Left lung (tissue), 10 donors: ENCODE data around the gene CDC20. TPM values are rescaled to one million over a fixed set of nuclear protein-coding genes. Genes with fewer than 3 reads are reported as not detected.
A peak's percentile ranks its signal among the peaks of the same experiment; 100 is the strongest.
"Not testable (repeated sequence)": the region's sequence is repeated elsewhere in the genome, so short reads cannot be mapped to it uniquely, and the experiment has no call there.

Experiments
- ATAC-seq: fragments of 200-7000 bp; cut with Tn5 transposase; one replicate; pipeline ENCODE4 v1.9.1; 2020; ENCODE audit warnings: moderate library complexity
- DNase-seq, 4 donors: peaks; one replicate each; pipeline ENCODE4 v3.0.0-alpha.2; 2013 to 2020
- H3K27ac ChIP-seq, 2 donors: fragments of 200-600 bp; sonication (generic) in 1 of 2; one replicate each; pipeline versions ENCODE4 v1.5.0 to v1.8.0; 2020 to 2021
- H3K27me3 ChIP-seq, 2 donors: fragments of 200-600 bp; sonication (generic) in 1 of 2; one replicate each; pipeline versions ENCODE4 v1.5.0 to v1.8.0; 2020 to 2021
- H3K36me3 ChIP-seq, 2 donors: fragments of 200-600 bp; sonication (generic) in 1 of 2; one replicate each; pipeline versions ENCODE4 v1.5.0 to v1.8.0; 2020 to 2021
- H3K4me1 ChIP-seq, 2 donors: fragments of 200-600 bp; one replicate each; pipeline ENCODE4 v1.8.0; 2021
- H3K4me3 ChIP-seq, 2 donors: fragments of 200-600 bp; sonication (generic) in 1 of 2; one replicate each; pipeline versions ENCODE4 v1.5.0 to v1.8.0; 2020 to 2021; ENCODE audit warnings: mild to moderate bottlenecking in 1 of 2
- H3K9me3 ChIP-seq, 2 donors: fragments of 200-600 bp; sonication (generic) in 1 of 2; one replicate each; pipeline versions ENCODE4 v1.5.0 to v1.8.0; 2020 to 2021
- intact Hi-C, 2 donors: fragments of 100-400 bp; cut with DNase I; formaldehyde crosslinking; loops; one replicate each; pipeline versions ENCODE4 v1.11.2 to v1.14.2; 2022
- polyA plus RNA-seq, 6 donors: library from polyadenylated mRNA; unstranded; fragments of 120-200 nt; gene quantifications; one replicate each; pipeline ENCODE4 v1.2.1, GENCODE V29; 2013; ENCODE audit not compliant: insufficient read length in 6 of 6
- total RNA-seq, 2 donors: library from RNA; stranded (reverse); fragmentation: NEBNext Ultra II Directional; extraction: Animal tissue kit (Norgen Biotek cat#: 25700); gene quantifications; one replicate each; pipeline ENCODE4 v1.2.1, GENCODE V29; 2021
- TF ChIP-seq, protein P1 (sequence below), 2 donors: fragments of 200-600 bp; sonication (generic) in 1 of 2; IDR thresholded peaks; one replicate each; pipeline versions ENCODE4 v1.5.0 to v1.8.0; 2021; ENCODE audit warnings: antibody characterized with exemption in 2 of 2
- donor health status: DM: no; HTN: yes; CAD: no.
- donor health status: DM: no; HTN: no; CAD: no.

Gene CDC20
- total and polyA plus RNA-seq, 8 donors, result 7.9 to 73.7 (median 31.7) TPM

DNA sequence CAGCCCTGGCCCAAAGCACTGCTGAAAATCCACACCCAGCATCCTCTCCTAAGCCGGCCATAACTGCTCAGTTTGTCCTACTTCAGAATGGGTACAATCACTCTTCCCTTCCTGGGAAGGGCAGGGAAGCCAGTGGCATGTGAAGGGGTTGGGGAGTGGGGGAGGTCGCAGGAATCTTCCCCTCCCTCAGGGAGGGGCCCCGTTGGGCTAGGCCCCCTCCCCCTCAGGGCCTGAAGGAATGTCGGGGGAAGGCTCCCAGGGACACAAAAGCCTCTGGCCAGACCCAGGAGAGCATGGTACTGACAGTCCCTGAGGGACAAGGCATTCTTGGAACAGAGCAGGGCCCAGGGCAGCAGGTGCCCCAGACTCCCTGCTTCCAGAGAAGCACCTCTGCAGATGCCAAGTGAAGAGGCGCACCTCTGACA, 7.8 kb downstream of the CDC20 start:
- TF ChIP-seq, protein P1, sequence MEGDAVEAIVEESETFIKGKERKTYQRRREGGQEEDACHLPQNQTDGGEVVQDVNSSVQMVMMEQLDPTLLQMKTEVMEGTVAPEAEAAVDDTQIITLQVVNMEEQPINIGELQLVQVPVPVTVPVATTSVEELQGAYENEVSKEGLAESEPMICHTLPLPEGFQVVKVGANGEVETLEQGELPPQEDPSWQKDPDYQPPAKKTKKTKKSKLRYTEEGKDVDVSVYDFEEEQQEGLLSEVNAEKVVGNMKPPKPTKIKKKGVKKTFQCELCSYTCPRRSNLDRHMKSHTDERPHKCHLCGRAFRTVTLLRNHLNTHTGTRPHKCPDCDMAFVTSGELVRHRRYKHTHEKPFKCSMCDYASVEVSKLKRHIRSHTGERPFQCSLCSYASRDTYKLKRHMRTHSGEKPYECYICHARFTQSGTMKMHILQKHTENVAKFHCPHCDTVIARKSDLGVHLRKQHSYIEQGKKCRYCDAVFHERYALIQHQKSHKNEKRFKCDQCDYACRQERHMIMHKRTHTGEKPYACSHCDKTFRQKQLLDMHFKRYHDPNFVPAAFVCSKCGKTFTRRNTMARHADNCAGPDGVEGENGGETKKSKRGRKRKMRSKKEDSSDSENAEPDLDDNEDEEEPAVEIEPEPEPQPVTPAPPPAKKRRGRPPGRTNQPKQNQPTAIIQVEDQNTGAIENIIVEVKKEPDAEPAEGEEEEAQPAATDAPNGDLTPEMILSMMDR (IDR thresholded peaks at IDR 0.05), result no peak
- Histone ChIP-seq H3K27ac (peak overlapping the region; percentile 90 to 97), H3K27me3 (no peaks in the 10 kb centered on the region), H3K36me3 (peaks cover 6 to 42% of the 10 kb centered on the region in 2 donors), H3K4me3 (peak overlapping the region; percentile 88 to 94), H3K4me1 (peaks cover 20 to 64% of the 10 kb centered on the region in 2 donors), H3K9me3 (no peaks in the 10 kb centered on the region)
- DNase-seq (no peak), ATAC-seq (peak; percentile 0)
- intact Hi-C loops, result no loop called here

DNA sequence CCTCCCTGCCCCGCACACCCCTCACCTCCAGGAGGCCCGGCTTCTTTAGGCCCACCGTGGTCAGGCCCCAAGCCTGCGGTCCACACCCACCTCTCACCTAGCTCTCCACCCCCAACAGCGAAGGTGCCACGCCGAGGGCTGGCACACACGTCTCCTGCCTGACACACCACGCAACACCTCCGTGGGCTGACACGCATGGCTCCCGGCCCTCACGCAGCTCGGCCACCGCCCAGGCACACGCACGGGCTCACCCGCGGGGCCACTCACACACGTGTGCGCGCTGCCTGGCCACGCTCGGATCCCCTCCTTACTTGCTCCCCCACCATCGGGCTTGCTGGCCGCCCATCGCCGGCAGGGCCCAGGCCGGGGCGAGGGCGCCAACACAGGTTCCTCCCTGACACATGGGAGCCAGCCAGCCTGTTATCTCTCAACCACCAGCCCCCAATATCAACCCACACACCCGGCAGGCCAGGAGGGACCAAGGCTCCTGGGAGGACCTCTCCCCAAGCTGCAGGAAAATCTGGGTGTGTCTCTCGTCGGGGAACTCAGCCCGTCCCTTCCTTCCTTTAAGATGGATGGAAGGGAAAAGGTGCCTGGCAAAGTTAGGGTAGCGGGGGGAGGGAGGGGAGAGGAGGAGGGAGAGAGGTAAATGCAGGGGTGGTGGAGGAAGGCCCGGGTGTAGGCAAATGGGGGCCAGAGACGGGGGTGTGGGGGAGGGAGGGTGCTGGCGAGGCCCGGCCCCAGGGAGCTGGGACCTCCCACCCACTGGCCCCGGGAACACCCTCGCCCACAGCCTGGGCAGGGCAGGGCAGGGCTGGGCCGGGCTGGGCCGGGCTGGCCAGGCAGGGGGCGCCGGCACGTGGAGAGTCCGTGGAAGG, 8.5 kb downstream of the CDC20 start:
- Histone ChIP-seq H3K4me3 (peak overlapping the region; percentile 88 to 94), H3K36me3 (peaks cover 6 to 35% of the 10 kb centered on the region in 2 donors), H3K4me1 (peaks cover 20 to 64% of the 10 kb centered on the region in 2 donors), H3K27me3 (no peaks in the 10 kb centered on the region), H3K9me3 (no peaks in the 10 kb centered on the region), H3K27ac (peak overlapping the region; percentile 90 to 97)
- DNase-seq, result peak in 2 of 4 donors; percentile 25 to 88
- peak; percentile 83 for ATAC-seq
- intact Hi-C loops, result no loop called here
- TF ChIP-seq, protein P1 (IDR thresholded peaks at IDR 0.05), result no peak

DNA sequence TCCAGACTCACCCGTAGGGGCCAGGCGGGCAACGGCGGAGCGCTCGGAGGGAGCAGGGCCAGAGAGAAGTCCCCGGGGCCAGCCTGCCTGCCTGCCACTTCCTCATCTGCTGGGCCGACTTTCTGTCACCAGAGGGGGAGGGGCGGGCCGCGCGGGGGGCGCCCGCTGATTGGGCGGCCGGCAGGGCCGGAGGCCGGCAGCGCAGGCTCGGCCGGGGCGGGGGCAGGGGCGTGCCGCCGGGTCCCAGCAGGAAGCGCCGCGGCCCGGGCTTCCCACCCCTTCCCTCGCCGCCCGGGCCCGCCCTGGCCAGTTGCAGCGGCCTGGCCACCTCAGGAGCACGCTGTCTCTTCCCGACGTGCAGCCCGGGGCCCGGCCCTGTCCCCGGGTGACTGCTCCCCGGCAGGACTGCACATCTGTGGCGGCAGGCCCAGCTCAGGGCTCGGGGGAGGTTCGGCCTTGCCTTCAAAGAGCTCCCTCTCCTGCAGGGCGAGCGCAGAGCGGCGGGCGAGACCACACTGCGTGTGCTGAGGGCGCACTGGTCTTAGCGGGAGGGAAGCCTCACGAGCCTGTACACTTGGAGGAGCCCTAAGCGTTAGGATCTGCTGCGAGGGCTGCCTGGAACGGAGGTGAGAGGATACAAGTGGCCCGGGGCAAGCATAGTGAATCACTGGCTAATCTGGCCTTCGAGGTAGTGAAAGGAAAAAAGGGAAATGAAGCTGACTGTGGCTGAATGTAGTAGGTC, 9.3 kb downstream of the CDC20 start, which contains the start of gene ELOVL1:
TSS of gene ELOVL1 (minus strand) at position 108 of the 742 bp plus-strand sequence. CDS start 2,402 bp downstream, outside the sequence.
- Histone ChIP-seq H3K9me3 (no peaks in the 10 kb centered on the region), H3K4me3 (peak within 1 kb of the TSS; percentile 88 to 94), H3K36me3 (peaks cover 6 to 27% of the 10 kb centered on the region in 2 donors), H3K4me1 (peaks cover 20 to 71% of the 10 kb centered on the region in 2 donors), H3K27me3 (no peaks in the 10 kb centered on the region), H3K27ac (peak within 1 kb of the TSS; percentile 91 to 97)
- DNase-seq (peak; percentile 87 to 99 (median 93)), ATAC-seq (peak; percentile 92)
- intact Hi-C loops, result no loop called here
- TF ChIP-seq, protein P1 (IDR thresholded peaks at IDR 0.05), result no peak

DNA sequence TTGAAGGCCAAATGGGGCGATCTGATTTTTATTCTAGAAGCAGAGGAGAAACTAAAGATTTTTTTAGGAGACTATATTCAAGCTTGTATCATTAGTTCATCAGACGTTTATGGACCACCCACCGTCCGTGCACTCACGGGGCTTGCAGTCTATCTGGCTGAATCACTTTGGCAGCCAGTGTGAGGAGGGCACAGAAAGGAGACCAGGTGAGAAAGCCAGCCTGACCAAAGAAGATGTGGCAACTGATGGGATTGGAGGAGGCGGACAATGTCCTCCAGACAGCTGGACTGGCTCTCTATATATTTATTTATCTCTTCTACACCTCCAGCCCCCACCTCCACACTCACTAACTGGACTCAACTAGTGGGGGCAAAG, 9.9 kb downstream of the CDC20 start:
- H3K27ac ChIP-seq, result peak overlapping the region; percentile 91 to 97
- H3K4me1 ChIP-seq, result peaks cover 20 to 72% of the 10 kb centered on the region in 2 donors
- H3K27me3 ChIP-seq, result no peaks in the 10 kb centered on the region
- H3K4me3 ChIP-seq, result peak overlapping the region; percentile 88 to 94
- ATAC-seq (no peak), DNase-seq (no peak)
- no peaks in the 10 kb centered on the region for H3K9me3 ChIP-seq
- intact Hi-C loops, result no loop called here
- TF ChIP-seq, protein P1 (IDR thresholded peaks at IDR 0.05), result no peak
- peaks cover 3 to 21% of the 10 kb centered on the region in 2 donors for H3K36me3 ChIP-seq

DNA sequence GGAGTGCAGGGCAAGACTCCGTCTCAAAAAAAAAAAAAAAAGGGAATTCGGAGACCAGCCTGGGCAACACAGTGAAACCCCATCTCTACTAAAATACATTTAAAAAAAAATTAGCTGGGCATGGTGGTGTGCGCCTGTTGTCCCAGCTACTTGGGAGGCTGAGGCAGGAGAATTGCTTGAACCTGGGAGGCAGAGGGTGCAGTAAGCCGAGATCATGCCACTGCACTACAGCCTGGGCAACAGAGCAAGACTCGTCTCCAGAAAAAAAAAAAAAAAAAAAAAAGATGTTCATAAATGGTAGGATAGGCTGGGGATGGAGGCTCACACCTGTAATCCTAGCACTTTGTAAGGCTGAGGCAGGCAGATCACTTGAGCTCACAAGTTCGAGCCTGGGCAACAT, 11.0 kb downstream of the CDC20 start:
- H3K27me3 ChIP-seq, intact Hi-C loops, H3K36me3 ChIP-seq, H3K4me3 ChIP-seq, H3K9me3 ChIP-seq, ATAC-seq, H3K27ac ChIP-seq, DNase-seq: not testable (repeated sequence)
- H3K4me1 ChIP-seq, result peaks cover 20 to 66% of the 10 kb centered on the region in 2 donors
